ENCODE measurements around the gene SLC15A3.

SLC15A3 gene

GRCh38 chr11:60951904-60952741, at the start of gene SLC15A3:
Gene SLC15A3, minus strand, starts transcription at chr11:60952176. Its CDS starts 625 bp downstream, at chr11:60951551.
- DNase-seq: peak in 24 of 58 donors; percentile 17 to 55 (median 38)

GRCh38 chr11:61000426-61000825, 48.5 kb upstream of the SLC15A3 start:
- no peak for DNase-seq

DNA sequence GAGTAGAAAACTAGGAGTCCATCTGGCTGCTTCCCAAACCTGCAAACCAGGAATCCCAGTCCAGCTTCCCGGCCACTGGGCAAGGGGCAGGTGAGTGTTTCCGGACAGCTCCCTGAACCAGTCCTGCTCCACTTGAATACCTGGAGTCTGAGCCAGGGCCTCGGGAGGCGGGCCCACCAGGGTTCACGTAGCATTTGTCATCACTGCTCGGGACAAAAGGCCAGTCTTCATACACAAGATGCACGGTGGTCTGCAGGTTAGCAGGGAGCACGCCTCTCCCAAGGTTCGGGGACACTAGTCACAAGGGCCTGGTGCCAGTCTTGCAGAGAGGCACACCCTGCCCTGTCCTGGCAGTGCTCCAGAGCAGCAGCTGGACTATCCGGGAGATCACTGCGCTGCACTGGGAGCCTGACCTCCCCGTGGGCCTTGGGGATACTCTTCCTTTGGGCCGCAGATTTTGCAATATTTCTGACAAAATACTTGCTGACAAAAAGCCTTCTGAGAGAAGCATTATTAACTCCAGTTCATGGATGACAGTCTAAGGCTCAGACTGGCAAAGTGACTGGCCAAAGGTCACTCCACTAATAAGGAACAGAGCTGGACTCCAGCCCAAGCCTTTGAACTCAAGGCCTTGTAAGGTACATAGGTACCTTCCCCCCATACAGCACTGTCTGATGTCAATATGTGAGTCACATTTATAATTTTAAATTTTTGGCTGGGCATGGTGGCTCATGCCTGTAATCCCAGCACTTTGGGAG, 44.6 kb upstream of the SLC15A3 start:
- DNase-seq: no peak

GRCh38 chr11:60995798-60996197, 43.8 kb upstream of the SLC15A3 start:
- DNase-seq: no peak

- DNase-seq: no peak
These were observed 42.6 kb upstream of the SLC15A3 start for GRCh38 chr11:60994541-60995080.

GRCh38 chr11:60993615-60994014, 41.6 kb upstream of the SLC15A3 start:
- DNase-seq: no peak

DNA sequence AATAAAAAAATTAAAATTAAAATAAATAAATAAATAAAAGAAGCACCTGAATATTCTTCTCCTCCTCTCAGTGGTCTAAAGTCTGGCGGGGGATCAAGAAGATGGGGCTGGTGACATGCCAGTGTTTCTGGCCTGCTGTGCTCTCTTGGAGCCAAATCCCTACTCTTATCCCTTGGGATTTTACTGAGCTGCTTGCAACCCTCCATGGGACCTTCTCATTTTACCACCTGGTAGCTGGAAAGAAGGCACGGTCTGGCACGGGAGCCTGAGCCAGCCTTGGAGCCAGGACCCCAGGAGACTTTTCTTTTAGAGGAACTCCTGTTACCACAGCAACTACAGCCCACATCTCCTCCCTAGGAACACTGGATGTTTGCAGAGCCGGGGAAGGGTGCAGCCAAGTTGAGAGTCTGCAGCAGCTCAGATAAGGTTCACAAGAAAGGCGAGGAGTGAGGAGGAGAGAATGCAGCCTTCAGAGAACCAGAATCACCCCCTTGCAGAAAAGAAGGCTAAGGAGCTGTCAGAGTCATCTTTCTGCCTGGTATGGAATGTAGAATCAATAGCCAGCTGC, 41.0 kb upstream of the SLC15A3 start:
- DNase-seq: peak in 3 of 58 donors; percentile 5 to 40 (median 12)

GRCh38 chr11:60991457-60991856, 39.5 kb upstream of the SLC15A3 start:
- DNase-seq: no peak

- DNase-seq: no peak
These were observed 37.2 kb upstream of the SLC15A3 start for GRCh38 chr11:60989093-60989650.

DNA sequence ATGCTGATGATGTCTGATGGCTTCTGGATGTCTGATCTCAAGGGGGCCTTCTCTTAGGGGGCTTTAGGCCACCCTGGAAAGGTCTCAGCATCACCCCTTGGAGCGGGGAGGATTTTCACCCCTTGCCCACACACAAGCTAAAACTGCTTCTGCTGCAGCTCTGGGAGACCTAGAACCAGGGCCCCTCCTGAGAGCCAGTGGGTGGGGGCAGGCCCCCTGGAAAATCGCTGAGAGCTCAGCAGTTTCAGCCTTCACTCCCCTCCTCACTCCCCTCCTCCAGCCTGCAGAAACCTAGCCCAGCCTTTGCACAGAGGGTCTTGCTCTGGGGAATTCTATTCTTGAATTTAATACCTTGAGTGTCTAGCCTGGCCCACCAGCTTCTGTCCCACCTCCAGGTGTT, 36.7 kb upstream of the SLC15A3 start:
- DNase-seq: no peak

DNA sequence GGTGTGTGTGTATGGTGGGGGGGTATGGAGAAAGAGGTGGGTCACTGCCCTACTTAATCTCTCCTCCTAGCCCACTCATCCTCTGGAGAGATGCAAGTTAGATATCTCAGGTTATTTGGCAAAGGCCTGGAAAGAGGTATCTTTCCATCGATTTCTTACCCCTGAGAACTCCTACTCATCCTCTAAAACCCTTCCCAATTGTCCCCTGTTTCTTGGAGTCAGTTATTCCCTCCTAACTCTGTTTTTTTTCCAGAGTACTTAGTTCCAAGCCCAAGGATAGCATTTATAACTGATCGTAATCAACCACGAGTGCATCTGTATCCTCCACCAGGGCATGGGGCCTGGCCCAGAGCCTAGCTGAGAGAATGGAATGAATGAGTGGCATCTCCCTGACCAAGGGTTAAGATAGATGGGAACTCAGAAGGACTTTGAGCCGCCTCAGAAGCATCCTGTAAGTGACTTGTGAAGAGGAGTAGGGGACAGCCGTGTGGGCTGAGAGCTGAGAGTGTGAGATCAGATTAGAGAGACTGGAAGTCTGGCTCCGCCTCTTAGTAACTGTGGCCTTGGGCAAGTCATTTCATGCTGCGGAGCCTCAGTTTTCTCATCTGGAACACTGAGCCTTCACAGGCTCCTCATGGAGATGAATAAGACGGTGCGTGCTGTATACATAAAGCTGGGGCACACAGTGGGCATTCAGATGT, 35.8 kb upstream of the SLC15A3 start:
- no peak for DNase-seq

DNA sequence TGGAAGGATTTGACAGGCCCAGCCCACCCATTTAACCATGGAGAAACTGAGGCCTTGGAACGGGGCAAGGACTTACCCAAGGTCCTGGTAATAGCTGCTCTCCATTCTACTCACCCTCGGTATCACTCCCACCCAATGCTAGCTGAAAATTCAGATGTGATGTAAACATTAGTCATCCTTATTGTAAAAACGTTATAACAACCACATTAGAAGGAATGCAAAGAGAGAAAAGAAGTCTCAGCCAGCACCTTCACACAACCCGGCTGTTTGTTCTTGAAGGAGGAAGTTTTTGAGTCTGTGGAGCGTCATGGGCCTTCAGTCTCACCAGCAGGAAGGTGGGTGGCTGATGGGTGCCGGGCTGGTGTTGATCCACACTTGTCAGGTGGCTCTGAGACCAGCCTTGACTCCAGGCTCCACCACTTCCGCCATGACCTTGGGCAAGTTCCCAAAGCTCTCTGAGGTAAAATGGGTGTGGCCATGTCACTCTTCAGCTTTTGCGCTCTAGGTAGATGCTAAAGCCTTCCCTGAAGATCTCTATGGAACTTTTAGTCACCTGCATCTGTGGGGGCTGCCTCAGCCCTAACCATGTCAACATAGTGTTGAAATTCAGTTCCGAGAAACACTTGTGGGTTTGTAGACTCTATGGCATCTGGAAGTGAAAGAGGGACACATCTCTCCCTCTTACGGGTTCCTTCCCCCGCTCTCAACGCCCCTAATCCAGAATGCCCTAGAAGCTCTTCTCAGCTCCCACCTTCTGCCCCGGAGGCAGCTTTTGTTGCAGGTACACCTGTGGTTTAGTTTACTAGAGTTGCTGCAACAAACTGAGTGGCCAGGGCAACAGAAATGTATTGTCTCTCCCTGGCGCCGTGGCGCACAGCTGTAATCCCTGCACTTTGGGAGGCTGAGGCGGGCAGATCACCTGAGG, 34.3 kb upstream of the SLC15A3 start:
- DNase-seq: peak in 4 of 58 donors; percentile 9 to 25 (median 21)

DNA sequence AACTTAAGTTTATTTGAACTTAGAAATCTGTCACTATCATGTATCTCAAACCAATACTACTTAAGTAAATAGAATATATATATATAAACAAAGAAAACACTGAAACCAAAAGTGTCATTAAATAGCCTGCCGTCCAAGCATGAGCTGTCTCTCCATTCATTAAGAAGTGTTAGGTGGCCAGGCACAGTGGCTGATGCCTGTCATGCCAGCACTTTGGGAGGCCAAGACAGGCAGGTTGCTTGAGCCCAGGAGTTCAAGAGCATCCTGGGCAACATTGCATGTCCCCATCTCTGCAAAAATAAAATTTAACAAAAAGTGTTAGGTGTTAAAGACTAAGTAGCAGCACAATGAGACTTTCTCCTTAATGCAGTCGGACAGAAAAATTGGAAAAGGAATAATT, 33.5 kb upstream of the SLC15A3 start:
- DNase-seq: no peak

DNA sequence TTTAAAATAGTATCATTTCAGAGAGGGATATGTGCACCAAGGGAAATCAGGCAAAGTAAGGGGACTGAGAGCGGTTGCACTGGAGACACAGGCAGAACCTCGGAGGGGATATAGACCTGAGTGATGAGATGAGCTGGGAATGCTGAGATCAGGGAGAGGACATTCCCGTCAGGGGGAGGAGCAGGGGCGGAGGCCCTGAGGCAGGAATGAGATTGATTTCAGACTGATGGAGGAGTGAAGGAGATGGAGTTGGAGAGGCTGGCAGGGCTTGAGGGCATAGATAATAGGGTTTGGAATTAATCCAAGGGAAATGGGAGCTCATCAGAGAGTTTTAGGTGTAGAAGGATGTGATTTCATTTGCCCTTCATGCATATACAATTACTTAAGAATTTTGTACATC, 32.7 kb upstream of the SLC15A3 start:
- no peak for DNase-seq

- DNase-seq: no peak
These were observed 32.2 kb upstream of the SLC15A3 start for GRCh38 chr11:60984149-60984548.

DNA sequence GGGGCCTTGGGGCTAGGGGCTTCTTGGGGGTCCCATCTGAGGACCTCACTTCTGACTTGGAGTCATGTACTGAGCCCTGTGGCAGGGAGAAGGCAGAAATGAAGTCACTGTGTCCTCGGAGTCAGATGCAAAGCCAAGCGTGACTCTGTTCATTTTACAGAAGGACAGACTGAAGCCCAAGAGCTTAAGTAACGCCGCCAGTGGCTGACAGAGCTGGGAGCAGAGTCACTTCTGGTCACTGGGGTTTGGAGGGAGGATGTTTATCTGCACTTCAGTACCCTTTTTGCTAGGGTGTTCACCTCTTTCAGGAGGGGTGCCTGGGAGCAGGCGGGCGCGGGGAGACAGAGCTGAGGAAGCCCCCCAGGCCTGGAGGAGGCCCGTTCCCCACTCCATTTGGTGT, 30.2 kb upstream of the SLC15A3 start:
- no peak for DNase-seq

DNA sequence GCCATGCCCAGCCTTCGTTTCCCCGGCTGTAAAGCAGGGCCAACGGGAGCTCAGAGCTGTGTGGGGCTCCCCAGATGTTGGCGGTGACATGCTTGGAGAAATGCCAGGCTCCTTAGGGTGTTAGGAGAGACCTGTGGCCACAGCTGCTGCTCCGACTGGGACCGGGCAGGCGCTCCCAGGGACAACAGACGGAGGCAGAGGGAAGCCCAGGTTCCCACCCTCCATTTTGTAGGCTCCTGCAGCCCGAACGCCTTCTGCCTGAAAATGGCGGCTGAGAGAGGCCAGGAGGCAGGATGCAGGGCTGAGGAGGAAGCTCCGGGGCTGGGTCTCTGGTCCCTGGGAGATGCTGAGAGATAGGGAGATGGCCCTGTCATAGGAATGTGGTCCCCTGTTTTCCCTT, 29.5 kb upstream of the SLC15A3 start:
- DNase-seq: no peak

GRCh38 chr11:60978546-60979380, 26.8 kb upstream of the SLC15A3 start:
- no peak for DNase-seq

- no peak for DNase-seq
These were observed 25.9 kb upstream of the SLC15A3 start for GRCh38 chr11:60977836-60978235.

All from anterior cingulate cortex (tissue), 58 donors.